ENCODE results near the gene RELL1.

Gene RELL1

DNA sequence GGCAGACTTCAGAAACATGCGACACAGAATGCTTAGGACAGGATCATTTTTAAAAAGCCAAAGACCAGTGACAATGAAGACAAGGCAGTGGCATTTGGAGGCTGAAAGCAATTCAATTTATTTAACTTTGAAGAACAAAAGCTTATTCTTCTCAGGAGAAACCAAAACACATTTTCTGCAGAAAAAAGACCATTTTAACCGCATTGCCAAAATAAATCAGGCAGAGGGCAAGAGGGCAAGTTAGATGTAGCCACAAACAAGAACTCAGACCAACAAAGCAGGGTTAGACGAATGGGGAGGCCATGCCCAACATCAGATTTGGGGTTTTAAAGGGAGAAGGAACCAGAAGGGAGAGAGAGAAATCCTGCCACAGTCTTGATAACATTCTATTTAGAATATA lies 58.9 kb downstream of the RELL1 start:
- no peak for FAIRE-seq
- no peak for DNase-seq (ENCODE audit: insufficient read length)
- TF ChIP-seq POLR2AphosphoS5 (IDR thresholded peaks at IDR 0.05; ENCODE audit: low read depth, low read length), result no peak
- no peak for TF ChIP-seq TAF1 (IDR thresholded peaks at IDR 0.05; ENCODE audit: borderline replicate concordance, low read depth, low read length)
- TF ChIP-seq POLR2A (IDR thresholded peaks at IDR 0.05; ENCODE audit: low read depth, low read length), result no peak

DNA sequence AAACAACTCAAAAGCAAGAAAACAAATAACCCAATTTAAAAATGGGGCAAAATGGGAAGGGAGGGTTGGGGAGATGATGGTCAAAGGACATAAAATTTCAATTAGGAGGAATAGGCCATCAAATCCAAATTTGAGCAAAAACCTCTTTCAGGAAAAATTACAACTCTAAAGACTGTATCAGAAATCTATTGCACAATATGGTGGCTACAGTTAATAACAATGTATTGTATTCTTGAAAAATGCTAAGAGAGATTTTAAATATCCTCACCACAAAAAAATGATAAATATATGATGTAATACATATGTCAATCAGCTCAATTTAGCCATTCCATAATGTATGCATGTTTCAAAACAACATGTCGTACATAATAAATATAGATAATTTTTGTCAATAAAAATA lies 60.7 kb downstream of the RELL1 start:
- no peak for FAIRE-seq
- DNase-seq (ENCODE audit: insufficient read length), result no peak
- TF ChIP-seq TAF1 (IDR thresholded peaks at IDR 0.05; ENCODE audit: borderline replicate concordance, low read depth, low read length) (no peak), POLR2A (IDR thresholded peaks at IDR 0.05; ENCODE audit: low read depth, low read length) (no peak), POLR2AphosphoS5 (IDR thresholded peaks at IDR 0.05; ENCODE audit: low read depth, low read length) (no peak)

DNA sequence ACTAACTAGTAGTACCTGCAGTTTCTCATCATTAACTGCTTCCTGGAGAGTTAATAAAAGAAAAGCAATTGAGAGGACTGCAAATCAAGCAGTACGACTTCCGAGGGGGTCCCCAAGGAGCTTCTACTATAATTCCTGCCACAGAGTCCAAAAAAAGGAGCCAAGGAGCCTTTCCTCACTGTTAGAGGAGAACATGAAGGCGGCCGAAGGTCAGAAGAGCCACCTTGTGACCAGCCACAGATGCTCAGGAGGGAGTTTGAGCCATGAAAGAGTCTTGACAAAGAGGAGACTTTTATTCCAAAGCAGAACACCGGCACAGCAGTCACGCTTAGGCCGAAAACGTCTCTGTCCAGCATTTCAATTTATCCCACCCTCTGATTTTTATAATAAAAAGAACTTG lies 62.2 kb downstream of the RELL1 start:
- FAIRE-seq (no peak), DNase-seq (ENCODE audit: insufficient read length) (no peak)

DNA sequence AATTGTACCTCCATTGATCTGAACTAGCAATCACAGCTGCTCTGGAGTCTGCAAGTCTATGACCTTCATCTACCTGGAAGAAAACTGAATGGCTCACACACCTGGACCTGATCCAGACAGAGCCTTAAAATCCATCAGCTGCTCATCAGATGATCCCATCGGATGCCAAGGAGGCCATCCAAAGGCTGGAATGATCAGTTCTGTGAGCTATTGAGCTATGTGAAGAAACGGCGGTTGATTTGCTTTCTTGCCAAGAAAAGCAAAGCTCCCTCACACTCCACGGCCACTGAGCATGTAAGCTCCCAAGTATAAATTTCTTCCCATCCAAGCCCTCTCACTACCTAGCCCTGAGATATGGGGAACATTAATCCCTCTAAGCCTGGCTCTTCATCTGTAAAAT lies 63.1 kb downstream of the RELL1 start:
- DNase-seq (ENCODE audit: insufficient read length) (no peak), FAIRE-seq (no peak)

More for the DNA sequence above, 62.2 kb downstream of the RELL1 start:
- TF ChIP-seq TAF1 (IDR thresholded peaks at IDR 0.05; ENCODE audit: borderline replicate concordance, low read depth, low read length) (no peak), POLR2AphosphoS5 (IDR thresholded peaks at IDR 0.05; ENCODE audit: low read depth, low read length) (no peak), POLR2A (IDR thresholded peaks at IDR 0.05; ENCODE audit: low read depth, low read length) (no peak)

DNA sequence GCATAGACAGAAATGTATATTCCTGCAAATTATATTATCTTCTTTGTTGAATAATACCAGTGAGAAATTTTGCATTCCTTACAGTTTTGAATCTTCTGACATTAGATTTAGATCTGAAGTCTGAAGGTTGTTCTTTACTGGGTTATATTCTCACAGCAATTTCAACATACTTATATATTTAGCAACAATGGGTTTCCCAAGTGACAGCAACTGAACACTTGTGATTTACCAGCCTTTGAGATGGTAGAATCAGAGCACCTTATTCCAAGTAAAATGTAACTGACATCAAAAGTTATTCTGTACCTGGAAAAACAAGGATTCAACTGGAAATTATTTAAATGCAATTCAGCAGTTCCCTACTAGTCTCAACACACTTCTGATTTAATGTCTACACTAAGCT lies 66.0 kb downstream of the RELL1 start:
- TF ChIP-seq POLR2AphosphoS5 (IDR thresholded peaks at IDR 0.05; ENCODE audit: low read depth, low read length) (no peak), POLR2A (IDR thresholded peaks at IDR 0.05; ENCODE audit: low read depth, low read length) (no peak), TAF1 (IDR thresholded peaks at IDR 0.05; ENCODE audit: borderline replicate concordance, low read depth, low read length) (no peak)
- FAIRE-seq (no peak), DNase-seq (ENCODE audit: insufficient read length) (no peak)

More for the DNA sequence above, 63.1 kb downstream of the RELL1 start:
- TF ChIP-seq TAF1 (IDR thresholded peaks at IDR 0.05; ENCODE audit: borderline replicate concordance, low read depth, low read length) (no peak), POLR2A (IDR thresholded peaks at IDR 0.05; ENCODE audit: low read depth, low read length) (no peak)

DNA sequence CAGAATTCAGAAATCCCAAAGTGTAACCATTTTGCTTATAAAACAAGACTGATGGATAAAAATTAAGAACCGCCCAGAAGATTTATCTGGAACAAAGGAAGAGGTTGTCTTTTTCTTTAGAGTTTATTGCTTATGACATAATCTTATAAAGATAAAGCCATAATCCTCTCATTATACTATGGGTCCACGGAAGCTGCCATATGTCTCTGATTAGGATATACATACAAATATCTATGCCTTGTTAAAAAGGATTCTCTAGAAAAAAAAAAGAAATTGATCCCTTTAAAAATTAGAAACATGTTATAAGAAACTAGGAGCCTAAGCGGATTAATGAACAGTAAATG lies 70.5 kb downstream of the RELL1 start:
- DNase-seq (ENCODE audit: insufficient read length) (no peak), FAIRE-seq (no peak)
- no peak for TF ChIP-seq POLR2A (IDR thresholded peaks at IDR 0.05; ENCODE audit: low read depth, low read length)
- no peak for TF ChIP-seq TAF1 (IDR thresholded peaks at IDR 0.05; ENCODE audit: borderline replicate concordance, low read depth, low read length)
- no peak for TF ChIP-seq POLR2AphosphoS5 (IDR thresholded peaks at IDR 0.05; ENCODE audit: low read depth, low read length)

DNA sequence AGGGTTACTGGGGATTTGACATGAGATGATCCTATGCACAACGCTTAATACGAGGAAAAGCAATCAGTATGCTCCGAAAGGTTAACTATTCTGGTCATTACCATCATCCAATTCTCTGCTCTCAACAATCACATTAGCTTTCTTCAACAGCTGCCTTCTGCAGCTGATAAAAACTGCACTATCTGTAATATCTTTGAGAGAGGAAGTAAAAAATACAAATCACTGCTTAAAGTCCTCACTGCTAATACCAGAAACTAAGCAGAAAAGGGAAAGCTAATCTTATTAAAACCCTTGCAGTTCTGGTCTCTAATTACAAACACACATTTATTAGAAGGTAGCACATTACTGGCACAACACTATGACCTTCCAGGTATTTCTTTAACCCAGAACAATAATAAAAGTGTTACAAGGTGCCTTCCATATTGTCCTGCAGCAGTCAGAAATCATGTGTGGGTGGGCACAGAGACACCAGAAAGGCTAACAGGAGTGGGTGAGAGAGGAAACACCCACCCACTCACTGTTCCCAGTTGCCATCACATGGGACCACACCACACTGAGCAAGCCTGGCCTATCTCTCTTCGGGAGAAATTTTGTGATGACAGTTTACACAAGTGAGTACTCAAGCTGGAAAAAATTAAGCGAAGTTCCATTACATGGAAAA lies 71.0 kb downstream of the RELL1 start:
- TF ChIP-seq POLR2AphosphoS5 (IDR thresholded peaks at IDR 0.05; ENCODE audit: low read depth, low read length), result no peak
- no peak for TF ChIP-seq POLR2A (IDR thresholded peaks at IDR 0.05; ENCODE audit: low read depth, low read length)
- no peak for TF ChIP-seq TAF1 (IDR thresholded peaks at IDR 0.05; ENCODE audit: borderline replicate concordance, low read depth, low read length)
- DNase-seq (ENCODE audit: insufficient read length), result no peak
- peak; percentile 17 for FAIRE-seq

DNA sequence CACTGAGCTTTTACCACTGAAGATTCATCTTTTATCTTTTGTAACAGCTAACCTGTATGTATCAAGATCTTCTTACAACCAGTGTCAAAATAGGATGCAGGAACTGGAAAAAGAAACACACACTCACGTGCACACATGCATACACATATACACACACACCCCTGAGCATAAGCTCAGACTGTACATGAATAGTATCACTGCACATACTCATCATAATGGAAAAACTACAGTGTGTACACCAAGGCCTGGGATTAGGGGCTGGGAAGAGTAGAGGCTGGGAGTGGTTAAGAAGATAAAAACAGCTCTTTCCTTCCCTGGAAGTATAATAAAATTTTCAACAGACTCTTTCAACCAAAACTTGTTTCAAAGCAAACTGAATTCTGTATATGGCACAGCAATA lies 73.4 kb downstream of the RELL1 start:
- TF ChIP-seq TAF1 (IDR thresholded peaks at IDR 0.05; ENCODE audit: borderline replicate concordance, low read depth, low read length) (no peak), POLR2AphosphoS5 (IDR thresholded peaks at IDR 0.05; ENCODE audit: low read depth, low read length) (no peak), POLR2A (IDR thresholded peaks at IDR 0.05; ENCODE audit: low read depth, low read length) (no peak)
- FAIRE-seq (no peak), DNase-seq (ENCODE audit: insufficient read length) (no peak)

DNA sequence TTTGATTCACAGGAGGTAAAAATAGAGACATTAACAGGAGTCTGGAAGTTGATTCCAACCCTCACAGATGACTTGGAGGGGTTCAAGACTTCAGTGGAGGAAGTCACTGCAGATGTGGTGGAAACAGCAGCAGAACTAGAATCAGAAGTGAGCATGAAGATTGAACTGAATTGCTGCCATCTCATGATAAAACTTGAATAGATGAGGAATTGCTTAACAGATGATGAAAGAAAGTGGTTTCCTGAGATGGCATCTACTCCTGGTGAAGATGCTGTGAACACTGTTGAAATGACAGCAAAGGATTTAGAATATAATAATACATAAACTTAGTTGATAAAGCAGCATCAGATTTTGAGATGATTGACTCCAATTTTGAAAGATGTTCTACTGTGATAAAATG lies 76.5 kb downstream of the RELL1 start:
- no peak for TF ChIP-seq POLR2A (IDR thresholded peaks at IDR 0.05; ENCODE audit: low read depth, low read length)
- no peak for TF ChIP-seq TAF1 (IDR thresholded peaks at IDR 0.05; ENCODE audit: borderline replicate concordance, low read depth, low read length)
- no peak for TF ChIP-seq POLR2AphosphoS5 (IDR thresholded peaks at IDR 0.05; ENCODE audit: low read depth, low read length)
- no peak for DNase-seq (ENCODE audit: insufficient read length)
- no peak for FAIRE-seq

DNA sequence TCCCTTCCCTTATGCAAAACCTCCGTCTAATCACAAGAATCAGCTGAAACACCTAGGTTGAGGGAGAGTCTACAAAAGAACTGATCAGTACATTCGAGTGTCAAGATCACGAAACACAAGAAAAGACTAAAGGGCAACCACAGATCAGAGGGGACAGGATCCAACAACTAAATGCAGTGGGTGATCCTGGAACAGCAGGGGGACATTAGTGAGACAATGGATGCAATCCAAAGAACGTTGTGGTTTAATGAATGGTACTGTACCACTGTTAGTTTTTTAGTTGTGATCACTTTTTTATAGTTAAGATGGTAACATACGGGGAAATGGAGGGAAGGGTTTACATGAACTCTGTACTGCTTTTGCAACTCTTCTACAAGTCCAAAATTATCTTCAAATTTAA lies 79.2 kb downstream of the RELL1 start:
- no peak for FAIRE-seq
- no peak for TF ChIP-seq POLR2AphosphoS5 (IDR thresholded peaks at IDR 0.05; ENCODE audit: low read depth, low read length)
- no peak for TF ChIP-seq POLR2A (IDR thresholded peaks at IDR 0.05; ENCODE audit: low read depth, low read length)
- TF ChIP-seq TAF1 (IDR thresholded peaks at IDR 0.05; ENCODE audit: borderline replicate concordance, low read depth, low read length), result no peak
- no peak for DNase-seq (ENCODE audit: insufficient read length)

DNA sequence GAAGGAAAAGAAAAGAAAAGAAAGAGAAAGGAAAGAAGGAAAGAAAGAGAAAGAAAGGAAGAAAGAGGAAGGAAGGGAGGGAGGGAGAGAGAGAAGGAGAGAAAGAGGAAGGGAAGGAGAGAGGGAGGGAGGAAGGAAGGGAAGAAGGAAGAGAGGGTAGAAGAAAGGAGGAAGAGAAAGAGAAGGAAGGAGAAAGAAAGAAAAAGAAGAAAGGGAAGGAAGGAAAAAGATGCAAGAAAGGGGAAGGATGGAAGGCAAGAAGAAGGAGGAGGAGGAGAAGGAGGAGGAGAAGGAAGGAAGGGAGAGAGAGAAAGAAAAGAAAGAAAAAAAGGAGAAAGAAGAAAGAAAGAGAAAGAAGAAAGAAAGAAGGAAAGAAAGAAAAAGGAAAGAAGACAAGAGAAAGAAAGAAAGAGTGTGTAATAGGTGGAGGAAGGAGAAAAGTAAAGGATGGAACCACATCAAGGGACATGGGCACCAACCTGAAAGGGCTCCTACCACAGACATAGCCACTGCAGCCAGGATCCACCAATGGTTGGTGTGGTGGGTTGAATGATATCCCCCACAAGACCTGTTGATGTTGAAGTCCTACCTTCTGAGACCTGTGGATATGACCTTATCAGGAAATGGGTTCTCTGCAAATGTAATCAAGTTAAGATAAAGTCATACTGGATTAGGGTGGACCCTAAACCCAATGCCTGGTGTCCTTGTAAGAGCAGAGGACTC lies 80.2 kb downstream of the RELL1 start:
- no peak for DNase-seq (ENCODE audit: insufficient read length)
- TF ChIP-seq POLR2A (IDR thresholded peaks at IDR 0.05; ENCODE audit: low read depth, low read length) (no peak), POLR2AphosphoS5 (IDR thresholded peaks at IDR 0.05; ENCODE audit: low read depth, low read length) (no peak), TAF1 (IDR thresholded peaks at IDR 0.05; ENCODE audit: borderline replicate concordance, low read depth, low read length) (no peak)
- no peak for FAIRE-seq

DNA sequence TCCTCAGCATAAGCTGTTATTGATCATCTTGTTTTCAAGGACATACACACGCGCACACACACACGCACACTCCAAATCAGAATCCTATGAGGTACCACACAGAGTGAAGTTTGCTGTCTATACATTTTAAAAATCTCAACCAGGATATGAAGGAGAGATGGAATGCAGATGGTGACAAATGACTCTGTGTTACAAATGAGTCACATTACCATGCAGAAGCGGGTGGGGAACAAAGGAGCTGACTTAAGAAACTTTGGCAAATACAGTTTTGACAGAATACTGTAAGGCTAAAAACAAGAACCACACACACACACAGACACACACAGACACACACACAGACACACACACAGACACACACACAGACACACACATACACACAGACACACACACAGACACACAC lies 81.7 kb downstream of the RELL1 start:
- FAIRE-seq (no peak), DNase-seq (ENCODE audit: insufficient read length) (no peak)

More for the DNA sequence above, 81.7 kb downstream of the RELL1 start:
- TF ChIP-seq POLR2A (IDR thresholded peaks at IDR 0.05; ENCODE audit: low read depth, low read length), result no peak
- TF ChIP-seq TAF1 (IDR thresholded peaks at IDR 0.05; ENCODE audit: borderline replicate concordance, low read depth, low read length), result no peak
- no peak for TF ChIP-seq POLR2AphosphoS5 (IDR thresholded peaks at IDR 0.05; ENCODE audit: low read depth, low read length)

All from GM12892 (cell line).